ENCODE measurements around the gene OTUD1.

GRCh38 chr10:23414658-23415057 lies 24.2 kb upstream of the OTUD1 start:
- TF ChIP-seq CTCF (IDR thresholded peaks at IDR 0.05; ENCODE audit: insufficient read depth, low read length) (no peak), REST (IDR thresholded peaks at IDR 0.05; ENCODE audit: insufficient replicate concordance, low read depth) (no peak)

Data from HL-60 (cell line).